Urinary bladder (tissue), 4 donors: Measurements from ENCODE around the gene HELLS. TPM values are rescaled to one million over a fixed set of nuclear protein-coding genes. Genes with fewer than 3 reads are reported as not detected.
"Not testable (repeated sequence)": the region's sequence is repeated elsewhere in the genome, so short reads cannot be mapped to it uniquely, and the experiment has no call there.

Experiments
- DNase-seq: peaks from one replicate; pipeline ENCODE4 v3.0.0-alpha.2; 2015; ENCODE audit errors: extremely low spot score
- H3K27ac ChIP-seq: one replicate; pipeline ENCODE4 v1.5.1; 2013; ENCODE audit warnings: low read depth, mild to moderate bottlenecking, moderate library complexity
- H3K36me3 ChIP-seq: one replicate; pipeline ENCODE4 v1.6.1; 2013; ENCODE audit warnings: mild to moderate bottlenecking, moderate library complexity; ENCODE audit not compliant: insufficient read depth
- H3K4me1 ChIP-seq: one replicate; pipeline ENCODE4 v1.6.1; 2013; ENCODE audit warnings: mild to moderate bottlenecking, moderate library complexity; ENCODE audit not compliant: insufficient read depth
- H3K4me3 ChIP-seq: one replicate; pipeline ENCODE4 v1.5.1; 2013; ENCODE audit warnings: low read depth, low read length
- WGBS: extraction: QIAGEN DNeasy Blood & Tissue Kit; methylation state at CpG from one replicate; pipeline ENCODE4 v1.1.7; 2013; 5-methylcytosine and 5-hydroxymethylcytosine counted together
- polyA plus RNA-seq: library from polyadenylated mRNA; stranded (reverse); fragments of 200-250 nt; gene quantifications from one replicate; pipeline ENCODE4 v1.2.3, GENCODE V29; 2013
- total RNA-seq: library from RNA; depleted of rRNA; stranded (reverse); fragments of >200 nt; gene quantifications from one replicate; pipeline ENCODE4 v1.2.3, GENCODE V29; 2014
- donor health status: healthy with polysubstance abuse.
- donor health status: healthy.

HELLS gene
- total RNA-seq (99.1 TPM), polyA plus RNA-seq (1.7 TPM)

GRCh38 chr10:94545391-94546048 lies at the start of gene HELLS:
HELLS (plus strand) TSS chr10:94545788; CDS start chr10:94545922, 134 bp downstream.
- peak within 1 kb of the TSS; percentile 26 for H3K27ac ChIP-seq
- DNase-seq = peak; percentile 81
- no peaks in the 10 kb centered on the region for H3K36me3 ChIP-seq
- H3K4me3 ChIP-seq = peak within 1 kb of the TSS; percentile 63
- no peaks in the 10 kb centered on the region for H3K4me1 ChIP-seq
- under 1% methylated on average over 48 of the region's 48 CpGs for WGBS

DNA sequence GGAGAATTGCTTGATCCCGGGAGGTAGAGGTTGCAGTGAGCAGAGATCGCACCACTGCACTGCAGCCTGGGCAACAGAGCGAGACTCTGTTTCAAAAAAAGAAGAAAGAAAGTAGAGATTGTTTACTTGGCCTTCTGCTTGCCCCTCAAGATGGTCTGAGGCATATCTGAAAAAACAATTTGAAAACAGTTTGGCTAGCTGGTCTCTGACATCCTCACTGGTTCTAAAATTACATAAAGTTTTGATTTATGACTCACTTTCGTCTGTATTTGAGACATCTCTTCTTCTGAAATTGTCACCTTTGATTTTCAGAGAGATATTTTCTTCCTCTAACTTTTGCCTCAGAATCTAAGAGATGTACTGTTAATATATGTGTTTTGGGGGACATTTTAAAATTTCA lies 49.6 kb upstream of the HELLS start:
- DNase-seq = no peak
- Histone ChIP-seq H3K4me3 (no peak overlapping the region), H3K36me3 (no peaks in the 10 kb centered on the region), H3K4me1 (no peaks in the 10 kb centered on the region), H3K27ac (no peak overlapping the region)
- 85% methylated on average over 4 of the region's 4 CpGs for WGBS

GRCh38 chr10:94496646-94497045 lies 48.9 kb upstream of the HELLS start:
- no peak for DNase-seq
- Histone ChIP-seq H3K4me1 (no peaks in the 10 kb centered on the region), H3K36me3 (no peaks in the 10 kb centered on the region), H3K4me3 (no peak overlapping the region), H3K27ac (no peak overlapping the region)
- WGBS = 80% methylated on average over 3 of the region's 3 CpGs

- no peaks in the 10 kb centered on the region for H3K4me1 ChIP-seq
- H3K36me3 ChIP-seq = no peaks in the 10 kb centered on the region
- no peak overlapping the region for H3K4me3 ChIP-seq
- 68% methylated on average over 5 of the region's 5 CpGs for WGBS
- H3K27ac ChIP-seq = no peak overlapping the region
- DNase-seq = no peak
Observed at GRCh38 chr10:94500063-94500462, 45.5 kb upstream of the HELLS start.

- WGBS = 93% methylated on average over 5 of the region's 5 CpGs
Observed at GRCh38 chr10:94521276-94522250, 24.0 kb upstream of the HELLS start.

GRCh38 chr10:94524146-94524545 lies 21.4 kb upstream of the HELLS start:
- 97% methylated on average over 7 of the region's 7 CpGs for WGBS
- DNase-seq = no peak
- H3K4me1 ChIP-seq = no peaks in the 10 kb centered on the region
- H3K36me3 ChIP-seq = no peaks in the 10 kb centered on the region
- H3K27ac ChIP-seq = no peak overlapping the region
- H3K4me3 ChIP-seq = no peak overlapping the region

More at GRCh38 chr10:94521276-94522250, 24.0 kb upstream of the HELLS start:
- no peaks in the 10 kb centered on the region for H3K36me3 ChIP-seq
- no peak for DNase-seq
- no peaks in the 10 kb centered on the region for H3K4me1 ChIP-seq
- H3K4me3 ChIP-seq = no peak overlapping the region
- H3K27ac ChIP-seq = no peak overlapping the region

- H3K36me3 ChIP-seq = no peaks in the 10 kb centered on the region
- no peak overlapping the region for H3K27ac ChIP-seq
- H3K4me3 ChIP-seq = no peak overlapping the region
- no peaks in the 10 kb centered on the region for H3K4me1 ChIP-seq
- no peak for DNase-seq
- 97% methylated on average over 5 of the region's 5 CpGs for WGBS
Observed at GRCh38 chr10:94524711-94525110, 20.9 kb upstream of the HELLS start.

GRCh38 chr10:94531550-94531949 lies 14.0 kb upstream of the HELLS start:
- not testable (repeated sequence) for H3K4me1 ChIP-seq, H3K4me3 ChIP-seq, H3K27ac ChIP-seq, DNase-seq, H3K36me3 ChIP-seq

DNA sequence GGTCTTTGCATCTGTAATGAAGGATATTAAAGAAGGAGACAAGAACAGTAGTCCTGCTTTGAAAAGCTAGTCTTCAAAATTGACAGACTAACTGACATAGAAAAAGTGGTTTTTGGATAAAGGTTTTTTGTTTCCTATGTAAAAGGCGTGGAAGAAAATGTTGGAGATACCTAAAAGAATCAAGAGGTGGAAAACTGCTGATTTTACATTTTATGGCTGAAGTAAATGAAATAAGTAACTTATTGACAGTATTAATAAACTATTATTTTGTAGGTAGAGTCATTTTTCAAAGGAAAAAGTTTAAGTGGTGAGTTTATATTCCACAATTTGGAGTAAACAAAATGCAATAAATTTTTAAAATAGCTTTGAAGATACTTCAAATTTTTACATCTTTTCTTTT lies 12.6 kb upstream of the HELLS start:
- Histone ChIP-seq H3K27ac (no peak overlapping the region), H3K36me3 (no peaks in the 10 kb centered on the region), H3K4me3 (no peak overlapping the region), H3K4me1 (no peaks in the 10 kb centered on the region)
- 96% methylated on average over 1 of the region's 1 CpG for whole genome bisulfite sequencing
- DNase-seq = no peak

DNA sequence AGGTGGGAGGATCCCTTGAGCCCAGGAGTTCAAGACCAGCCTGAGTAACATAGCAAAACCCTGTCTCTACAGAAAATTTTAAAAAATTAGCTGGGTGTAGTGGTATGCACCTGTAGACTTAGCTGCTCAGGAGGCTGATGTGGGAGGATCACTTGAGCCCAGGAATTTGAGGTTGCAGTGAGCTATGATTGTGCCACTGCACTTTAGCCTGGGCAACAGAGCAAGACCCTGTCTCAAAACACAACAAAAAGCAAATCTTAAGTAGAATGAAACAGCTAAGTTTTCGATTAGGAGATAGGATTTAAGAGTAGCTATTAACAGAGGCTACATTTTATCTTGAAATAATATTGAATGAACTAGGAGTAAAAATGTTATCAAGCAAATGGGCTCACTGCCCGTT lies 3.3 kb upstream of the HELLS start:
- H3K4me3 ChIP-seq, H3K36me3 ChIP-seq, H3K4me1 ChIP-seq, H3K27ac ChIP-seq, DNase-seq: not testable (repeated sequence)
- 85% methylated on average over 2 of the region's 2 CpGs for WGBS

- 3% methylated on average over 25 of the region's 25 CpGs for WGBS
- H3K36me3 ChIP-seq = no peaks in the 10 kb centered on the region
- no peak overlapping the region for H3K27ac ChIP-seq
- DNase-seq = peak; percentile 4
- no peaks in the 10 kb centered on the region for H3K4me1 ChIP-seq
- peak overlapping the region; percentile 63 for H3K4me3 ChIP-seq
Observed at GRCh38 chr10:94546049-94546900, 687 bp downstream of the HELLS start.

- H3K4me3 ChIP-seq = no peak overlapping the region
- H3K4me1 ChIP-seq = no peaks in the 10 kb centered on the region
- no peaks in the 10 kb centered on the region for H3K36me3 ChIP-seq
- DNase-seq = no peak
- H3K27ac ChIP-seq = no peak overlapping the region
- 73% methylated on average over 1 of the region's 1 CpG for WGBS
Observed at GRCh38 chr10:94546901-94547185, 1.3 kb downstream of the HELLS start.

DNA sequence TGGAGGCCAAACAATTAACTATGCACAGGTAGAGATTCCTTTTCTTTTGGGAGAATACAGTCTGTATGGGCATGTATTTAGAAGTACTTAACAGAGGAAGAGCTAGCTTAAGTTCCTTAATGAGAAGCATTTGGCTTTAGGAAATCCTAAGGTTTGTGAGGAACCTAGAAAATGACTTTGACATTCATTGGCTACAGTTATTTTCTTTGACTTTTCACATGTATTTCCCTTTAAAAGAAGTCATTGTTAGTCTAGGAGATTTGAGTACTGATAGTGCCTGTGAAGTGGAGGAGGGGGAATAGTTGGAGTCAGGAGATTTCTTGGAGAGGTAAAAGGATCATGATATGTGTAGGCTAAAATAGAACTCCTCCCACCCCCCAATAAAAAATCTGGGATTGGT lies 3.6 kb downstream of the HELLS start:
- no peak overlapping the region for H3K27ac ChIP-seq
- no peak overlapping the region for H3K4me3 ChIP-seq
- DNase-seq = no peak
- H3K36me3 ChIP-seq = no peaks in the 10 kb centered on the region
- H3K4me1 ChIP-seq = no peaks in the 10 kb centered on the region
